Transverse colon (tissue), 4 donors: ENCODE measurements around the gene CNKSR1.
"Not testable (repeated sequence)": the region's sequence is repeated elsewhere in the genome, so short reads cannot be mapped to it uniquely, and the experiment has no call there.

Source experiments
- POLR2A ChIP-seq: fragments of 450-650 bp; IDR thresholded peaks from one replicate; pipeline ENCODE4 v1.6.1; 2016; ENCODE audit warnings: antibody characterized with exemption, mild to moderate bottlenecking, moderate library complexity
- POLR2AphosphoS5 ChIP-seq, 3 donors: sonication (generic); formaldehyde crosslinking; IDR thresholded peaks; one replicate each; pipeline ENCODE4 v1.6.1; 2016; ENCODE audit warnings: antibody characterized with exemption in 3 of 3
- TF ChIP-seq, protein P1 (sequence below), 5 experiments: fragments of 200-600 bp in 3 of 5; fragments of 450-650 bp in 2 of 5; sonication (generic) in 3 of 5; IDR thresholded peaks; 1 replicate in 2 of 5; 2 replicates in 3 of 5; pipeline ENCODE4 v1.5.1; 2016 to 2017; ENCODE audit warnings: antibody characterized with exemption in 5 of 5, inconsistent platforms in 3 of 5, mild to moderate bottlenecking in 2 of 5, moderate library complexity in 1 of 5

- TF ChIP-seq, protein P1, sequence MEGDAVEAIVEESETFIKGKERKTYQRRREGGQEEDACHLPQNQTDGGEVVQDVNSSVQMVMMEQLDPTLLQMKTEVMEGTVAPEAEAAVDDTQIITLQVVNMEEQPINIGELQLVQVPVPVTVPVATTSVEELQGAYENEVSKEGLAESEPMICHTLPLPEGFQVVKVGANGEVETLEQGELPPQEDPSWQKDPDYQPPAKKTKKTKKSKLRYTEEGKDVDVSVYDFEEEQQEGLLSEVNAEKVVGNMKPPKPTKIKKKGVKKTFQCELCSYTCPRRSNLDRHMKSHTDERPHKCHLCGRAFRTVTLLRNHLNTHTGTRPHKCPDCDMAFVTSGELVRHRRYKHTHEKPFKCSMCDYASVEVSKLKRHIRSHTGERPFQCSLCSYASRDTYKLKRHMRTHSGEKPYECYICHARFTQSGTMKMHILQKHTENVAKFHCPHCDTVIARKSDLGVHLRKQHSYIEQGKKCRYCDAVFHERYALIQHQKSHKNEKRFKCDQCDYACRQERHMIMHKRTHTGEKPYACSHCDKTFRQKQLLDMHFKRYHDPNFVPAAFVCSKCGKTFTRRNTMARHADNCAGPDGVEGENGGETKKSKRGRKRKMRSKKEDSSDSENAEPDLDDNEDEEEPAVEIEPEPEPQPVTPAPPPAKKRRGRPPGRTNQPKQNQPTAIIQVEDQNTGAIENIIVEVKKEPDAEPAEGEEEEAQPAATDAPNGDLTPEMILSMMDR (IDR thresholded peaks at IDR 0.05): not testable (repeated sequence)
- not testable (repeated sequence) for TF ChIP-seq POLR2AphosphoS5 (IDR thresholded peaks at IDR 0.05); POLR2A
Observed at GRCh38 chr1:26230682-26231081, 53.4 kb downstream of the CNKSR1 start.
